Measurements from ENCODE around the gene TAF4. TPM values are rescaled to one million over a fixed set of nuclear protein-coding genes. Genes with fewer than 3 reads are reported as not detected.

The TAF4 gene
- total and polyA plus RNA-seq, 2 of the 13 experiments (the other 11 are each of a cell fraction or from before 2014, with no cell fraction given): 5.9 to 12.0 TPM

DNA sequence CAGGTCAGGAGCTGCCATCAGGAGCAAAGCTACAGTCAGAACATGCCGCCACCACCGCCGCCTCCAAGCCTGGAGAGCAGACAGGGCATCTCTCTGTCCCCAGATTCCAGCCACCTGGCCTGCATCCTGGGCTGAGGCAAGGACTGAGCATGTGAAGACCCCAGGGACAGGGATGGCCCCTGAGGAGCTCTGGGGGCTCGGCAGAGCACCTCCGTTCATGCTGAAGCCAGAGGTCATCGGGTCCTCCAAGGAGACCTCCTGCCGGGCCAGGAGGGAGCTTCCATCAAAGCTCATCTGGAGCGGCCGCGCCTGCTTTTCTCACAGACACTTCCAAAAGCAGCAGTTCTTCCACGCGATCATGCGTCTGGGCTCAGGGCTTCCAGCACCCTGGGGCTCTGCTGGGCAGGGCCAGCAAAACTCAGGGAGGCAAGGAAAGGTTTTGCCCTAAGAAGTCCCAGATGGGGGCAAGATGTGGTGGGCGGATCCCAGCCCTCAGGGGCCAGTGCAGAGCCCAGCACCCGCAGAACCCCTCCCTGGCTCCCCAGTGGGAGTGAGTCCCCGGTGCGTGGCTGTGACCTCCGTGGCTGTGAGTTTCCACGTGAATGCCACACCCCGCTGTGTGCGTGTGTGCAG lies 138.4 kb downstream of the TAF4 start:
- WGBS (ENCODE audit: low lambda C conversion rate): 34% methylated on average over 12 of the region's 21 CpGs
- CTCF ChIA-PET (ENCODE audit: low intra/inter-chr PET ratio, low total read pairs): no interaction called here
- BruUV-seq (replicated peaks): no TSS peak
- H3K4me3 ChIP-seq (replicated peaks in 1 of 3; ENCODE audit: insufficient read depth in 1 of 3, low read depth in 2 of 3, low read length in 3 of 3): no peak overlapping the region
- ATAC-seq (no peak), FAIRE-seq (no peak), DNase-seq (ENCODE audit: low spot score) (no peak)
- H4K20me1 ChIP-seq (ENCODE audit: insufficient read depth, low read length): no peaks in the 10 kb centered on the region; the same call in 1 of the 2 replicates
- no peaks in the 10 kb centered on the region for H3K4me1 ChIP-seq (ENCODE audit: insufficient read depth, low read length)
- no peaks in the 10 kb centered on the region for H3K79me2 ChIP-seq (ENCODE audit: insufficient read depth, low read length)
- intact Hi-C loops (cut with micrococcal nuclease; ENCODE audit: unreplicated experiment) (no loop called here), in situ Hi-C loops (cut with HindIII; ENCODE audit: extremely low pct_ligation_motif_present, low pct_unique_long_range_greater_than_20kb) (no loop called here)
- TF ChIP-seq ZNF354B (CRISPR knock-in tag; IDR thresholded peaks at IDR 0.05) (no peak), NONO (IDR thresholded peaks at IDR 0.05) (no peak), NONO (CRISPR knock-in tag; conservative IDR thresholded peaks at IDR 0.05) (no peak), MTA3 (CRISPR knock-in tag; IDR thresholded peaks at IDR 0.05) (no peak), ZEB1 (IDR thresholded peaks at IDR 0.05; ENCODE audit: insufficient replicate concordance, low read depth) (no peak), ZFYVE20 (CRISPR knock-in tag; IDR thresholded peaks at IDR 0.05; ENCODE audit: borderline replicate concordance, low read depth) (no peak), EZH2 (conservative IDR thresholded peaks at IDR 0.05; ENCODE audit: low read depth, low read length) (no peak), CBX1 (IDR thresholded peaks at IDR 0.05; ENCODE audit: low read depth) (no peak), FOSL2 (CRISPR knock-in tag; IDR thresholded peaks at IDR 0.05) (no peak)
- TF ChIP-seq, protein P1, sequence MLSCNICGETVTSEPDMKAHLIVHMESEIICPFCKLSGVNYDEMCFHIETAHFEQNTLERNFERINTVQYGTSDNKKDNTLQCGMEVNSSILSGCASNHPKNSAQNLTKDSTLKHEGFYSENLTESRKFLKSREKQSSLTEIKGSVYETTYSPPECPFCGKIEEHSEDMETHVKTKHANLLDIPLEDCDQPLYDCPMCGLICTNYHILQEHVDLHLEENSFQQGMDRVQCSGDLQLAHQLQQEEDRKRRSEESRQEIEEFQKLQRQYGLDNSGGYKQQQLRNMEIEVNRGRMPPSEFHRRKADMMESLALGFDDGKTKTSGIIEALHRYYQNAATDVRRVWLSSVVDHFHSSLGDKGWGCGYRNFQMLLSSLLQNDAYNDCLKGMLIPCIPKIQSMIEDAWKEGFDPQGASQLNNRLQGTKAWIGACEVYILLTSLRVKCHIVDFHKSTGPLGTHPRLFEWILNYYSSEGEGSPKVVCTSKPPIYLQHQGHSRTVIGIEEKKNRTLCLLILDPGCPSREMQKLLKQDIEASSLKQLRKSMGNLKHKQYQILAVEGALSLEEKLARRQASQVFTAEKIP (CRISPR knock-in tag; IDR thresholded peaks at IDR 0.05; ENCODE audit: borderline replicate concordance): no peak
- TF ChIP-seq, protein P2, sequence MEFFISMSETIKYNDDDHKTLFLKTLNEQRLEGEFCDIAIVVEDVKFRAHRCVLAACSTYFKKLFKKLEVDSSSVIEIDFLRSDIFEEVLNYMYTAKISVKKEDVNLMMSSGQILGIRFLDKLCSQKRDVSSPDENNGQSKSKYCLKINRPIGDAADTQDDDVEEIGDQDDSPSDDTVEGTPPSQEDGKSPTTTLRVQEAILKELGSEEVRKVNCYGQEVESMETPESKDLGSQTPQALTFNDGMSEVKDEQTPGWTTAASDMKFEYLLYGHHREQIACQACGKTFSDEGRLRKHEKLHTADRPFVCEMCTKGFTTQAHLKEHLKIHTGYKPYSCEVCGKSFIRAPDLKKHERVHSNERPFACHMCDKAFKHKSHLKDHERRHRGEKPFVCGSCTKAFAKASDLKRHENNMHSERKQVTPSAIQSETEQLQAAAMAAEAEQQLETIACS (CRISPR knock-in tag; IDR thresholded peaks at IDR 0.05): no peak
- POLR2A ChIA-PET: no interaction called here
- H3K27me3 ChIP-seq (ENCODE audit: control insufficient read depth in 1 of 2, insufficient read depth in 2 of 2, low read length in 2 of 2): peaks cover 25 to 77% of the 10 kb centered on the region in 2 experiments
- H2AFZ ChIP-seq (ENCODE audit: low read length): no peak overlapping the region
- H3K27ac ChIP-seq (ENCODE audit: extremely low read length, insufficient read depth, low read length): no peak overlapping the region
- H3K36me3 ChIP-seq (replicated peaks in 1 of 2; ENCODE audit: control insufficient read depth in 1 of 2, insufficient read depth in 2 of 2, low read length in 2 of 2): no peaks in the 10 kb centered on the region
- H3K9me3 ChIP-seq (ENCODE audit: low read length): no peaks in the 10 kb centered on the region
- H3K4me2 ChIP-seq (ENCODE audit: low read depth, low read length): no peak overlapping the region
- H3K9ac ChIP-seq (ENCODE audit: insufficient read depth, low read depth, low read length): no peak overlapping the region

Data from HepG2 (cell line).